NCI-H2081 treated with DMSO at 0.1 percent for 48 hours (cell line): Measurements from ENCODE around the gene BCL2L11.

Experiments used
- DNase-seq: peaks from one replicate; lab custom pipeline; 2025; lab: John Stamatoyannopoulos, UW

Gene BCL2L11

DNA sequence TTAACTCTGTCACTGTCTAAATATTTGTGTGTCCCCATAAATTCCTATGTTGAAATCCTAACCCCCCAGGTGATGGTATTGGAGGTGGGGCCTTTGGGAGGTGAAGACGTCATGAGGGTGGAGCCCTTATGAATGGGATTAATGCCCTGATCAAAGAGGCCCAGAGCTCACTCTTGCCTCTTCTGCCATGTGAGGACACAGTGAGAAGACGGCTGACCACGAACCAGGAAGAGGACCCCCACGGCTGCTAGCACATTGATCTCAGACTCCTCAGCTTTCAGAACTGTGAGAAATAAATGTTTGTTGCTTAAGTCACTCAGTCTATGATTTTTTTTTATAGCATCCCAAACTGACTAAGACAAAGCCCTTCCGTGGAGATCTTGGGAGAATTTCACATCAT lies 71.2 kb downstream of the BCL2L11 start:
- DNase-seq = no peak

DNA sequence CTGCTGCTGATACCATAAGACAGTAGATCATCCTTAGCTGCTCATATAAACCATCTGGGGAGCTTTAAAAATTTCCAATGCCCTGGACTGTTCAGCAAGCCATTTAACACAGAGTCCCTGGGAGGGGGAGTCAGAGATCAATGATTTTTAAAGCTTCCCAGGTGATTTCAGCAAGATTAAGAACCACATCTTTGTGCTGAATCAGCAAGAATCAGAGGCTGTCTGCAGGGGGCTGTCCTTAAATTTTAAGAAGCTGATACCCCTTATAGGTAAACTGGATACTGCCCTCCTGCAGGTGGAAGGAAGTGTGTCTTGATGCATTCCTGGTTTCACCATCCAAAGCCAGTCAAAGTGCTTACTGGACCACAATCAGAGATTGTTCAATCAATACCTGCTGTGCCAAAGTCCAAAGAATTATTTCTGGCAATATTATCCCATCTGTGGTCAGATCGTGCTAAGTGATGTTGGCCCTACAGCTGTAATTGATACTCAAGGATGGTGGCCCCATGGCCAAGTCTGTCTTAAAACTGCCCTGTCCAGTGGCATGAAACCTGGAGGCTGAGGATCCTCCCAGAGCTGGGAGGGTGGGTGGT lies 72.2 kb downstream of the BCL2L11 start:
- no peak for DNase-seq

DNA sequence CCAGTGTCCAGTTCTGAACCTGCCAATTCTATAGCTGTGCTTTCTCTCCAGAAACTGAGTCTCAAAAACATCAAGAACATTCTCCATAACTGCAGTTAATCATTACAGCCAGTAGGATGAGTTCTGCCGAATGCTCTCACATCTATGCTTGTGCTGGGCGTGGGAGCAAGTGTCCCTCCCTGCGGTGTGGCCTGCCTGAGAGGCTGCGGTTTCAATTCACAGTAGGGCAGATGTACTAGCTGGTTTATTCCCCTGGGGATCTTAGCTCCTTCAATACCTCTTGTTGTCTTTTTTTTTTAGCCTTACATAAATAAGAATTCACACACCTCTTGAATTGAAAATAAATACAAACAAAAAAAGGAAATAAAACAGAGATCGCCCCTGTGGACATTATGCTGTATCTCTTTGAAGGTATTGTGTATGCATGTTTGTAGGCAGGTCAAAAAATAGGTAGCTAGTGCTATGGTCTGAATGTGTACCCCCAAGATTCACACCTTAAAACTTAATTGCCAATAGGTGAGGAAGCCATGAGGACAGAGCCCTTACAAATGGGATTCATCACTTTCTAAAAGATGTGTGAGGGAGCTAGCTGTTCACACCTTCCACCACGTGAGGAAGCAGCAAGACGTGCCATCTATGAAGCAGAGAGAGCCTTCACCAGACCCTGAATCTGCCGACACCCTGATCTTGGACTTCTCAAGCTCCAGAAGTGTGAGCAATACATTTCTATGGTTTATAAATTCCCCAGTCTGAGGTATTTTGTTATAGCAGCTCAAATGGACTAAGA lies 74.3 kb downstream of the BCL2L11 start:
- no peak for DNase-seq

DNA sequence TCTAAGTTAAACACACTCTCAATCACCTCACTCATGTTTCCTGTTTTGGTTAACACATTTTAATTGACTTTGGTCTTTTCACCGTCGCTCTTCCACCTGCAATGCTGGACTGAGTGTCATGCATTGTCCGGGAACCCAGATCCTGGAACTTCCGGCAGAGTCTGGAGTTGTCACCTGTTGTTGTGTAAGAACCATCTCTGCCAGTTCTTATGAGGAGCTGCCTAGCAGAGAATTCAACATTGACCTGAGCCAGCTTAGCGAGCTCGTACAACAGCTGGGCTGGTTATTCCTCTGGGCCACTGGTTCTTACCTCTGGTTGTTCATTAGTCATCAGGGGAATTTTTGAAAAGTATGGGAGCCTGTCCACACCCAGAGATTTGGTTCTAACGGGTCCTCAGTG lies 75.7 kb downstream of the BCL2L11 start:
- no peak for DNase-seq

DNA sequence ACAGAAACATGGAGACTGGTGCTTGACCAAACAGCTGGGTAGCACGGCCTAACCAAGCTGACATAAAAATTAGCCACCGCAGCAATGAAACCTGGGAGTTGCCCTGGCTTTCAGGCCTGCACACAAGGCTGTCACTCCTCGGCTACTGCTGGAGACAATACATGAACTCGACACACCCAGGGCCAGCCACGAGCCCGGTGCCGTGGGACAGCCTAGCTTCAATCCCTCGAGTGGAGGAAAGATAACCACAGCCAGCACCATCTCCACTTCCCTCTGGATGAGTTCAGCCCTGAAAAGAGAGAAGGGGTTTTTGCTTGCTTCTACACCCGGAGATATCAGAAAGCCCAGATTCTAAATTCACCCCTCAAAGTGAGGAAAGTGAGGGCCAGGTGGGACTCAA lies 78.0 kb downstream of the BCL2L11 start:
- DNase-seq = no peak

DNA sequence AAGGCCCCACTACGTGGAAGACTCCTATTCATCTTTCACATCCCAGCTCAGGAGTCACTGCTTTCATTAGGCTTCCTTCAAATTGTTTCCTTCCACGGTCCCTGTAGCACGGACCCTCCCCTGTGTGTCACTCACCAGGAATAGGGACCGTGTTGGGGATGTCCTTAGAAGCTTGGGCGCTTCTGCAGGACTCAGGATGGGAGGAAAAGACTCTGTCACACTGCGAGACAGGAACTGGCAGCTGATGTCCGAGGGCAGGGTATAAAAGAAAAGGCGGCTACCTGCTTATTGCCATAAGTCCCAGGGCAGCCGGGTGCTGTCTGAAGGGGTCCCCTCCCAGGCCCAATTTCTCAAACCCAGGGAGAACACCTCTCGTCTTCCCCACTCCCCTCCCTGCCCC lies 79.1 kb downstream of the BCL2L11 start:
- no peak for DNase-seq

DNA sequence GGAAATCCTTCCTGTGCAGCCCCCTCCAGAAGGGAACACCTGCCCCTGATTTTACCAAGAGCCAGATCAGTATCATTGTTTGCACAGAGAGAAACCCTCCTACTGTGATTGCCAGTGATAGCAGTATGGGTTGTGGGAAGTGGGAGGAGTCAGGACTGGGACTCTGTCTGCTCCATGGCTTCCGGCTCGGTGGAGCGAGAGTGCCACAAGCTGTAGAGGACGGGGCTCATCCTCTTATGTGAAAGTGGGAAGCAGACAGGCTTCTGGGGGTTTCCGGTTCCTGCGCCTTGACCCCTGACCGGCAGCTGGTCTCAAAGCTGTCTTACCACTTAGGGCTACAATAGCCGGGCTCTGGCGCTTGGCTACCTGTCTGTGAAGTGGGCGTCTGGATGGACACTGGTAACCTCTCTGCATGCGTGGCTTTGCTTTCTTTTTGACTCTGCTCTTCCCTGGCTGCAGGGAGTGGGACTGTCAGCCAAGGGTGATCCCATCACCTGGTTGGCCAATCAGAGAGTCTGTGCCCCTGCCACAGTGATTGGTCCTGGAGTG lies 79.7 kb downstream of the BCL2L11 start:
- DNase-seq = peak; percentile 90

DNA sequence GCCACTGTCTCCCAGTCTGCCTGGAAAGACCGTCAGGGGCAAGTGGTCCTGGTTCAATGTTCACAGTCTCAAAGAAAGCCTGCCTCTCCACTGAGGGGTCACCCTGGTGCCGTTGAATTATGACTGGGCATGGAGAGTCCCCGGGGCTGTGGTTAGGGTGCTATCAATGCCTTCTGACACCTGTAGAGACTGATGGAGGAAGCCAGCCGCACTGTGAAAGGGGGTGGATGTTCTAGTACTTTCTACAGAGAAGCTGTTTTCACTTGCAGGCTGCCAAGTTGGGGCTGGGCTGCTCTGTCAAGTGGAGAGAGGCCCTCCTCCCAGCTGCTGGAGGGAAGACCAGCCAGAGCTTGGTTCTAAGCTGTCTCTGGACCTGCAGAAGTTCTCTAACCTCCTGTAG lies 80.5 kb downstream of the BCL2L11 start:
- no peak for DNase-seq

DNA sequence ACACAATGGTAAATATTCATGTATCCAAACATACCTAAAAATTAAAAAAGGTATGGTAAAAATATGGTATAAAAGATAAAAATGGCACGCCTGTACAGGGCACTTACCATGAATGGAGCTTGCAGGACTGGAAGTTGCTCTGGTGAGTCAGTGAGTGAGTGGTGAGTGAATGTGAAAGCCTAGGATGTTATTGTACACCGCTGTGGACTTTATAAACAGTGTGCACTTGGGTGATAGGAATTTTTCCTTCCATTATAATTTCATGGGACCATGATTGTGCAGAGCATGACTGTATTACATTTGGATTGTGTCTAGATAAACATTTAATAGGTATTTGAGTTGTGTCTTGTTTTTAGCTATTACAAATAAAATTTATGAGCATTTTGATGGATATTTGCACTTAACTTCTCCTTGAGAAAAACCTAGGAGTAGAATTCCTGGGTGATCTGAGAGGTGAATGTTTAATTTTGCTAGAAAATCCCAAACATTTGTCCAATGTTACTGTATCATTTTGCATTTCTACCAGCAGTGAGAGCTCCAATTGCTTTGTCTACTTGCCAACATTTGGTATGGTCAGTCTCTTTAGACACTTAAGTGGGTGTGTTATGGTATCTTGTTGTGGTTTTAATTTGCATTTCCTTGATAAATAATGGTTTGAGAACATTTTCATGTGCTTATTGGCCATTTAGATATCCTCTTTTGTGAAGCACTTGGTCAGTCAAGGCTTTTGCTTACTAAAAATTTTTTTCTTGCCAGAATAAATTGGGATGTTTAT lies 81.7 kb downstream of the BCL2L11 start:
- DNase-seq = no peak

DNA sequence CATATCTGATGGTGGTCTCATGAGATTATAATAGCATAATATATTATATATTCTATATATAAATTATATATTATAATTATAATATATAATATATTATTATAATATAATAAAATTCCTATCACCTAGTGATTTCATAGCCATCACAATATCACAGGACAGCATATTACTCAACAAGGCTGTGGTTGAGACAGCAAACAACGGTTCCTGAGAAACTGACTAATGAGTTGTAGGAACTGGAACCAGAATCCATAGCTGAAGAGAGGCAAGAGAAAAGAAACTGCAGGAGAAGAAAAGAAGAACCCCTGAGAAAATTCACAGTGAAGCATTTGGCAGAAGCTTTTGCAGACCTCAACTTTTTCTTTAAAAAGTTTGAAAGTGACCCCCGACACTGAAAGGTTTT lies 84.0 kb downstream of the BCL2L11 start:
- DNase-seq = no peak

DNA sequence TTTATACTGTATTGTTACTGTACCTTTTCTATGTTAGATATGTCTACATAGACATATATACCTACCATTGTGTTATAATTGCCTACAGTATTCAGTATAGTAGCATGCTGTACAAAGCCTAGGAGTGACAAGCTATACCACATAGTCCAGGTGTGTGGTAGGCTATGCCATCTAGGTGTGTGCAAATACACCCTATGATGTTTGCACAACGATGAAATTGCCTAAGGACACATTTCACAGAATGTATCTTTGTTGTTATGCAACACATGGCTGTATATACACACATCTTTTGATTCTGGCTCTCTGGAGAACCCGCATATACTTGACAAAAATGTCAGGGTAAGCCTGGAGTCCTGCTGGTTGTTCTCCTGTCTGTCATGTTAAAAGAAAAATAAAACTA lies 85.1 kb downstream of the BCL2L11 start:
- DNase-seq = no peak

DNA sequence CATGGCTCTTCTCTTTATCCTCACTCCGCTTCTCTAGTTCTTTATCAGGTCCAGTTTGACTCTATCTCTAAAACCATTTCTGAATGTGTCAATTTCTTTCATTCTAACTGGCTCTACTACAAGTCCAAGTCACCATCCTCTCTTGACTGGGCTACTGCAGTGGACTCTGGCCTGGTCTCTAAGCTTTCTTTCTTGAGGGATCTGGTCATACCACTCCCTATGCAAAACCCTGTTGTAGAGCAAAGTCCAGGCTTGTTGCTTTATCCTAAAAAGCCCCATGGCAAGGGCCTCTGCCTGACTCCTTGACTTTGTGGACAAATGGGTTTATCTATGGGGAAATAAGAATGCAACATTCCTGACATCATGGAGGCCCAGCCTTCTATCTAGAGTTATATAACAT lies 87.1 kb downstream of the BCL2L11 start:
- no peak for DNase-seq

DNA sequence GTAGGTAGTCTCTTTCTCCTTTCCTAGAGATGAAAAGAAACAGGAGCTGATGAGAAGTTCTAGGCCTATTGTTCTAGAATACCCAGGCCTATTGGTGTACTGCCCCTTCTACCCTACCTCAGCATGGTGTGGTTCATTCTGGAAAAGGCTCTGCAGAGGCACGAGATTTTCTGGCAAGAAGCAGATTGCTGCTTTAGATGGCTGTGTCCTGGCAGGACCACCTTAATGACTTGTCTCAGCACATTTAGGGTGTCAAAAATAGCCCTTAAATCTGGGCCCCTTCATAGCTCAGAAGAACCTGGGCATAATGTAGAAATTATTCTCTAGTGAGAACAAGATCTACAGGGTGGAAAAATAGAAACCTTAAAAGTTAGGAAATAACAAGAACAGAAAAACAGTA lies 87.9 kb downstream of the BCL2L11 start:
- no peak for DNase-seq

DNA sequence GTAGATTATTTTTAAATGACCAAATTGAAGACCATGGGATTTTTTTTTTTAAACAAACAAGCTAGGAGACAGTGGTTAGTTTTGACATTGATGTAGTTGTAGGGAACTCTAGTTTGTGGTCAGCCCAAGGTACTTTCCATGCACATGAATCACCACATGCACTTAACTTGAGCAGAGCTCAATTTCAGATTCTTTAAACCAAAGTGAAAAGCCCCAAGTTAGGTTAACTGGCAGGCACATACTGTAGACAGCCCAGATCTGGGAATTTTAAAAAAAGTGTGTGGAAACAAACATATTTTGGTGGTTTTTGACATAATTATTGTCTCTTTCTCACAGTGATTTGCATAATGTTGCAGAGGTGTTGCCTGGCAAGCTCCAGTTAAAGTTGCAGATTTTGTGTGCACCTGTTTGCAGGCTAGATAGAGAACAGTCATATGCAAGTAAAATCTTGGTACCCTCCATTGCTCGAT lies 88.4 kb downstream of the BCL2L11 start:
- no peak for DNase-seq

DNA sequence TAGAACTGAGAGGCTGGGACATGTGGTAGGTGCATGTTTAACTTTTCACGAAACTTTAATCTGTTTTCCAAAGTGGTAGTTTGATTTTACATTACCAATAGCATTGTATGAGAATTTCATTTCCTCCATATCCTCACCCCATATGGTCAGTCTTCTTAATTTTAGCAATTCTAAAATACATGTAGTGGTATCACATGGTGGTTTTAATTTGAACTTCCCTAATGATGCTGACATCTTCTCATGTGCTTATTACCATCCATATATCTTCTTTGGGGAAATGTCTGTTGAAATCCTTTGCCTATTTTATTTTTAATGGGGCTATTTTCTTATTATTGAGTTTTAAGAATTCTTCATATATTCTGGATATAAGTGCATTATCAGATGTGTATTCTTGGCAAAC lies 89.3 kb downstream of the BCL2L11 start:
- DNase-seq = no peak

DNA sequence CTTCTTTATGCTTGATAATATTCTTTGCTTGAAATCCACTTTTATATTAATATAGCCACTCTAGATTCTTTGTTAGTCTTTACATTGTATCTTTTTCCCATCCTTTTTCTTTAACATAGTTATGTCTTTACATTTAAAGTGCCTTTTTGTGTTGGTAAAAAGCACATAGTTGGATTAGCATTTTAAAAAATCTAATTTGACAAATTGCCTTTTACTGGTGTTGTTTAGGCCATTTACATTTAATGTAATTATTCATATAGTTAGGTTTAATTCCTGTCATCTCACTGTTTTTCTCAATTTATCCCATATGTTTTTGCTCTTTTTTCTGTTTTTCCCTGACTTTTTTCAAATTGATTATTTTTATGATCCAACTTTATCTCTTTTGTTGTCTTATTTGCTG lies 93.2 kb downstream of the BCL2L11 start:
- no peak for DNase-seq

DNA sequence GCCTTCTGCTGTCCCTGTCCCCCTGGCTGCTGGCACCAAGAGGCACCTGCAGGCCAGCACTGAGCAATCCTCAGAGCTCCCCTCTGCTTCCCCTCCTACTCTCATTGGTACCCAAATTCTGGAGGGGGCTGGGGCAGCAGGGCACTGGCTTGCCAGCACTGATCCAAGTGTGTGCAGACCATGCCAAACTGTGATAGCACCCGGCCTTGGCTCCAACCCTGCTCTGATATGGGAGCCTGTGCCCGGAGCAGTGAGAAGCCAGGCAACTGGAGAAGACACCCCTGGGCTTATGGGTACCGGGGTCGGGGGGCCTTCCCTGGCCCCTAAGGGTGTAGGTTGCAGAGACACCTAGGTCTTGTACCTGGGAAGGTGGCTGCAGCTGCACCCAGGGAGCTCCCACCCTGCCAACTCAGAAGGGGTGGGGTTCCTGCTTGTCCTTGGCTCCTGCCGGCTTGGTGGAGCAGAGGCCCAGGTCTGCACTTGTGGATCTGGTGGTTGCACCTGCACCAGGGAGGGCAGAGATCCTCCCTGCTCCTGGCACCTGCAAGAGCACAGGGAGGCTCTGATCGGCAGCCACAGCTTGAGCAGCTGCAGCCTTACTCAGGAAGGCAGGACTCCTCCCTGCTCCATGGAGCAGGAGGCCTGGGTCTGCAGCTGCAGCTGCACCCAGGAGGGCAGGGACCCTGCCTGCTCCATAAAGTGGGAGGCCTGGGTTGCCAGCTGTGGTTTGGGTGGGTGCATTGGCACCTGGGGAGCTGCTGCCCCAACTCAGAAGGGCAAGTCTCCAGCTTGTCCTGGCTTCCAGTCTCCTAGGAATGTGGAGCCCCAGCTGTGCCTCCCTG lies 96.3 kb downstream of the BCL2L11 start:
- no peak for DNase-seq
